Neural cell (in vitro differentiated cells): Measurements from ENCODE around the gene C3orf62. TPM values are rescaled to one million over a fixed set of nuclear protein-coding genes. Genes with fewer than 3 reads are reported as not detected.

ENCODE experiments used
- H2AFZ ChIP-seq: fragments of 200-600, 300-800 bp; sonication (generic), shearing (Covaris generic); 2 replicates; pipeline ENCODE4 v1.6.0; 2014; ENCODE audit warnings: low read depth, mild to moderate bottlenecking, antibody characterized with exemption, low read length, moderate library complexity
- H3F3A ChIP-seq: fragments of 200-600 bp; shearing (Covaris generic); 2 replicates; pipeline ENCODE4 v1.6.1; 2016; ENCODE audit warnings: mild to moderate bottlenecking, moderate library complexity, mixed read lengths, antibody characterized with exemption, low read length; ENCODE audit not compliant: insufficient read depth, poor library complexity, severe bottlenecking
- H3K27ac ChIP-seq: fragments of 200-600, 300-800 bp; sonication (generic), shearing (Covaris generic); 2 replicates; pipeline ENCODE4 v1.5.1; 2014; ENCODE audit warnings: mild to moderate bottlenecking, low read length, moderate library complexity
- H3K27me3 ChIP-seq: fragments of 300-800, 200-600 bp; sonication (generic), shearing (Covaris generic); 2 replicates; pipeline ENCODE4 v1.6.0; 2014; ENCODE audit warnings: mild to moderate bottlenecking, low read depth, low read length, moderate library complexity; ENCODE audit not compliant: insufficient read depth
- H3K36me3 ChIP-seq: fragments of 300-800, 200-600 bp; sonication (generic), shearing (Covaris generic); 2 replicates; pipeline ENCODE4 v1.5.1; 2014; ENCODE audit warnings: mild to moderate bottlenecking, antibody characterized with exemption, low read length, moderate library complexity; ENCODE audit not compliant: insufficient read depth
- H3K4me2 ChIP-seq: fragments of 300-800, 200-600 bp; sonication (generic), shearing (Covaris generic); 2 replicates; pipeline ENCODE4 v1.6.0; 2014; ENCODE audit warnings: mild to moderate bottlenecking, low read length
- H3K4me3 ChIP-seq: fragments of 300-800, 200-600 bp; sonication (generic), shearing (Covaris generic); 2 replicates; pipeline ENCODE4 v1.5.1; 2014; ENCODE audit warnings: mild to moderate bottlenecking, low read length, moderate library complexity
- H3K79me2 ChIP-seq: fragments of 200-600 bp; shearing (Covaris generic); replicated peaks from 2 replicates; pipeline ENCODE4 v1.6.0; 2014; ENCODE audit warnings: mild to moderate bottlenecking, low read length, moderate library complexity; ENCODE audit not compliant: insufficient read depth
- H3K9ac ChIP-seq: fragments of 300-800, 200-600 bp; sonication (generic), shearing (Covaris generic); 2 replicates; pipeline ENCODE4 v1.6.1; 2016; ENCODE audit warnings: mild to moderate bottlenecking, low read length, mixed read lengths
- H3K9me2 ChIP-seq: fragments of 200-600 bp; shearing (Covaris generic); 2 replicates; pipeline ENCODE4 v1.6.1; 2016; ENCODE audit warnings: mild to moderate bottlenecking, low read length, mixed read lengths; ENCODE audit not compliant: insufficient read depth
- H3K9me3 ChIP-seq: fragments of 200-600, 300-800 bp; sonication (generic), shearing (Covaris generic); 2 replicates; pipeline ENCODE4 v1.6.1; 2016; ENCODE audit warnings: mild to moderate bottlenecking, mixed run types, low read length, moderate library complexity, mixed read lengths
- H4K20me1 ChIP-seq: fragments of 200-600 bp; shearing (Covaris generic); 2 replicates; pipeline ENCODE4 v1.6.1; 2016; ENCODE audit warnings: mild to moderate bottlenecking, mixed run types; ENCODE audit not compliant: insufficient read depth
- EP300 ChIP-seq: fragments of 450-650 bp; conservative IDR thresholded peaks from 2 replicates; pipeline ENCODE4 v1.6.1; 2014; ENCODE audit warnings: antibody characterized with exemption, mild to moderate bottlenecking, moderate library complexity; ENCODE audit not compliant: poor library complexity, severe bottlenecking
- EZH2 ChIP-seq: fragments of 200-600, 300-800 bp; shearing (Covaris generic), sonication (generic); IDR thresholded peaks from 2 replicates; pipeline ENCODE4 v1.6.1; 2014; ENCODE audit warnings: antibody characterized with exemption, low read length, borderline replicate concordance, mild to moderate bottlenecking; ENCODE audit not compliant: insufficient read depth, poor library complexity, severe bottlenecking
- MXI1 ChIP-seq: fragments of 450-650 bp; conservative IDR thresholded peaks from 2 replicates; pipeline ENCODE4 v1.6.1; 2014; ENCODE audit warnings: antibody characterized with exemption, mild to moderate bottlenecking; ENCODE audit not compliant: poor library complexity, severe bottlenecking
- POLR2AphosphoS5 ChIP-seq: IDR thresholded peaks from 2 replicates; pipeline ENCODE4 v1.6.1; 2012
- RAD21 ChIP-seq: fragments of 450-650 bp; conservative IDR thresholded peaks from 2 replicates; pipeline ENCODE4 v1.6.1; 2014; ENCODE audit warnings: antibody characterized with exemption, mild to moderate bottlenecking, moderate library complexity
- SMC3 ChIP-seq: fragments of 450-650 bp; conservative IDR thresholded peaks from 2 replicates; pipeline ENCODE4 v1.6.1; 2014; ENCODE audit warnings: antibody characterized with exemption, mild to moderate bottlenecking, moderate library complexity; ENCODE audit not compliant: poor library complexity
- TAF1 ChIP-seq: IDR thresholded peaks from 2 replicates; pipeline ENCODE4 v1.6.1; 2012; ENCODE audit warnings: low read depth
- polyA plus RNA-seq: library from polyadenylated mRNA; depleted of rRNA; stranded (reverse); fragments of >200 nt; gene quantifications from 2 replicates; pipeline ENCODE4 v1.2.3, GENCODE V29; 2014
- TF ChIP-seq, protein P1 (sequence below): IDR thresholded peaks from 2 replicates; pipeline ENCODE4 v1.6.1; 2012; ENCODE audit warnings: borderline replicate concordance
- TF ChIP-seq, protein P2 (sequence below): fragments of 450-650 bp; IDR thresholded peaks from 2 replicates; pipeline ENCODE4 v1.5.1; 2014; ENCODE audit warnings: antibody characterized with exemption, mild to moderate bottlenecking, moderate library complexity; ENCODE audit not compliant: poor library complexity, severe bottlenecking

The C3orf62 gene
- polyA plus RNA-seq, 1 donor from 2014 or later = 15.6 TPM

GRCh38 chr3:49263159-49263889 is 13.7 kb downstream of the C3orf62 start:
- Histone ChIP-seq H3K9ac (no peak overlapping the region), H2AFZ (no peak overlapping the region), H4K20me1 (no peaks in the 10 kb centered on the region), H3K9me3 (no peaks in the 10 kb centered on the region), H3K27ac (no peak overlapping the region), H3K36me3 (no peaks in the 10 kb centered on the region), H3K79me2 (no peaks in the 10 kb centered on the region), H3K27me3 (no peaks in the 10 kb centered on the region), H3K4me2 (no peak overlapping the region), H3F3A (no peaks in the 10 kb centered on the region), H3K4me3 (no peak overlapping the region), H3K9me2 (no peaks in the 10 kb centered on the region)
- TF ChIP-seq, protein P1, sequence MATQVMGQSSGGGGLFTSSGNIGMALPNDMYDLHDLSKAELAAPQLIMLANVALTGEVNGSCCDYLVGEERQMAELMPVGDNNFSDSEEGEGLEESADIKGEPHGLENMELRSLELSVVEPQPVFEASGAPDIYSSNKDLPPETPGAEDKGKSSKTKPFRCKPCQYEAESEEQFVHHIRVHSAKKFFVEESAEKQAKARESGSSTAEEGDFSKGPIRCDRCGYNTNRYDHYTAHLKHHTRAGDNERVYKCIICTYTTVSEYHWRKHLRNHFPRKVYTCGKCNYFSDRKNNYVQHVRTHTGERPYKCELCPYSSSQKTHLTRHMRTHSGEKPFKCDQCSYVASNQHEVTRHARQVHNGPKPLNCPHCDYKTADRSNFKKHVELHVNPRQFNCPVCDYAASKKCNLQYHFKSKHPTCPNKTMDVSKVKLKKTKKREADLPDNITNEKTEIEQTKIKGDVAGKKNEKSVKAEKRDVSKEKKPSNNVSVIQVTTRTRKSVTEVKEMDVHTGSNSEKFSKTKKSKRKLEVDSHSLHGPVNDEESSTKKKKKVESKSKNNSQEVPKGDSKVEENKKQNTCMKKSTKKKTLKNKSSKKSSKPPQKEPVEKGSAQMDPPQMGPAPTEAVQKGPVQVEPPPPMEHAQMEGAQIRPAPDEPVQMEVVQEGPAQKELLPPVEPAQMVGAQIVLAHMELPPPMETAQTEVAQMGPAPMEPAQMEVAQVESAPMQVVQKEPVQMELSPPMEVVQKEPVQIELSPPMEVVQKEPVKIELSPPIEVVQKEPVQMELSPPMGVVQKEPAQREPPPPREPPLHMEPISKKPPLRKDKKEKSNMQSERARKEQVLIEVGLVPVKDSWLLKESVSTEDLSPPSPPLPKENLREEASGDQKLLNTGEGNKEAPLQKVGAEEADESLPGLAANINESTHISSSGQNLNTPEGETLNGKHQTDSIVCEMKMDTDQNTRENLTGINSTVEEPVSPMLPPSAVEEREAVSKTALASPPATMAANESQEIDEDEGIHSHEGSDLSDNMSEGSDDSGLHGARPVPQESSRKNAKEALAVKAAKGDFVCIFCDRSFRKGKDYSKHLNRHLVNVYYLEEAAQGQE = no peak
- TF ChIP-seq RAD21 (no peak), MXI1 (no peak), TAF1 (no peak), EZH2 (no peak), SMC3 (no peak), POLR2AphosphoS5 (no peak), EP300 (no peak)
- TF ChIP-seq, protein P2, sequence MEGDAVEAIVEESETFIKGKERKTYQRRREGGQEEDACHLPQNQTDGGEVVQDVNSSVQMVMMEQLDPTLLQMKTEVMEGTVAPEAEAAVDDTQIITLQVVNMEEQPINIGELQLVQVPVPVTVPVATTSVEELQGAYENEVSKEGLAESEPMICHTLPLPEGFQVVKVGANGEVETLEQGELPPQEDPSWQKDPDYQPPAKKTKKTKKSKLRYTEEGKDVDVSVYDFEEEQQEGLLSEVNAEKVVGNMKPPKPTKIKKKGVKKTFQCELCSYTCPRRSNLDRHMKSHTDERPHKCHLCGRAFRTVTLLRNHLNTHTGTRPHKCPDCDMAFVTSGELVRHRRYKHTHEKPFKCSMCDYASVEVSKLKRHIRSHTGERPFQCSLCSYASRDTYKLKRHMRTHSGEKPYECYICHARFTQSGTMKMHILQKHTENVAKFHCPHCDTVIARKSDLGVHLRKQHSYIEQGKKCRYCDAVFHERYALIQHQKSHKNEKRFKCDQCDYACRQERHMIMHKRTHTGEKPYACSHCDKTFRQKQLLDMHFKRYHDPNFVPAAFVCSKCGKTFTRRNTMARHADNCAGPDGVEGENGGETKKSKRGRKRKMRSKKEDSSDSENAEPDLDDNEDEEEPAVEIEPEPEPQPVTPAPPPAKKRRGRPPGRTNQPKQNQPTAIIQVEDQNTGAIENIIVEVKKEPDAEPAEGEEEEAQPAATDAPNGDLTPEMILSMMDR = no peak

DNA sequence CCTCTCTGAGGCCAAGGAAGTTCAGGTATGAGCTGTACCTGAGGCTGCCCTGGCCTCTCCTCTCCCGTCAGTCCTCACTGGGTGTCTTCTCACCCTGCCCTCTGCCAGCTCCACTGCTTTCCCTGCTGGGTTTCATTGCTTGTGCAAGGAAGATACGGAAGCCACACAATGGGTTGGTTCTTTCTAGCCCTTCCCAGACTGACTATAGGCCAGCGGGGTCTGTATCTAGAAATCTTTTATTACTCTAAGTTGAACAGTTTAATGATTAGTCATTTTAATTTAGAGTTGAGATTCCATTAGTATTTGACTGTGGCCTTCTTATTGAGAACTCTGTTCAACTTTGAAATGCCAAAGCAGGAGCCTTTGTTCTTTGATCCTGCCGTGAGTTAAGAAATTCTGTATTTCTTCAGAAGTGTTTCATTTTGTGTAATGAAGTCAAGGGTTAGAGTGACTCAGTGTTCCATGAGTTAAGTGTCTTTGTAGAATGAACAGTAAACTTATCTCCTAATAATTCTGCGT is 16.2 kb downstream of the C3orf62 start:
- no peak overlapping the region for H2AFZ ChIP-seq
- no peak overlapping the region for H3K4me2 ChIP-seq
- H3K36me3 ChIP-seq = no peaks in the 10 kb centered on the region
- no peaks in the 10 kb centered on the region for H3F3A ChIP-seq
- TF ChIP-seq TAF1 (no peak), POLR2AphosphoS5 (no peak), MXI1 (no peak), EP300 (no peak)
- TF ChIP-seq, protein P1 = no peak
- H3K9me2 ChIP-seq = no peaks in the 10 kb centered on the region
- H3K4me3 ChIP-seq = no peak overlapping the region
- H3K9ac ChIP-seq = no peak overlapping the region
- H3K27ac ChIP-seq = no peak overlapping the region
- H3K79me2 ChIP-seq = no peaks in the 10 kb centered on the region
- no peaks in the 10 kb centered on the region for H3K9me3 ChIP-seq
- H4K20me1 ChIP-seq = no peaks in the 10 kb centered on the region
- no peaks in the 10 kb centered on the region for H3K27me3 ChIP-seq
